NCI-H82 treated with DMSO at 0.1 percent for 48 hours (cell line): ENCODE measurements around the gene PROCR.
"Not testable (repeated sequence)": the region's sequence is repeated elsewhere in the genome, so short reads cannot be mapped to it uniquely, and the experiment has no call there.

ENCODE experiments used
- DNase-seq: peaks from one replicate; lab custom pipeline; 2025; ENCODE audit not compliant: unreplicated experiment; lab: John Stamatoyannopoulos, UW

The PROCR gene

GRCh38 chr20:35164531-35164930 is 7.3 kb upstream of the PROCR start:
- not testable (repeated sequence) for DNase-seq

- no peak for DNase-seq
Observed at GRCh38 chr20:35165221-35166185, 6.4 kb upstream of the PROCR start.

DNA sequence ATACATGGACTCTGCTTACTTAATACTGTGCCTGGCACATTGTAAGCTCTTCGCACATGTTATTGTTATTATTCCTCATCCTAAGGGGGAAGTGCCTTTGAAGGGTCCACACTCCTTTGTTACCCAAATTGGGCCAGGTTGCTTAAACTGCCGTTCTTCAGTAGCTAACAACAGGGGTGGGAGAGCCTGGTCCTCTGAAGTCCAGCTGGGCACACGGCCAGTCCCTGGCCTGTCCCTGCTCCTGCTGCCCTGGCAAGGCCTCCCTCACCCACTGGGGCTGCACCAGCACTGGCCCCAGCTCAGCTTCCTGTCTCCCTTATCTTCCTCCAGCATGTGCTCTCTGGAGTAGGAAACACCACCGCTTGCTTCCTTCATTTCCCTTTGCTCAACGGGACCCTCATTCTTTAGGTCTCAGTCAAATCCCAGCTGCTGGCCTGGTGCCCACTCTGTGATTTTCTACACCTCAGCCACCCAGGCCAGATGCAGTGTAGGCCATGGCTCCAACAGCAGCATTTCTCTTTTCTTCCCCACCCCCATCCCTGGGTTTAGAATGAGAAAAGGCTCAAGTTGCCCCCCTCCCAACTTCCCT is 5.5 kb upstream of the PROCR start:
- no peak for DNase-seq

- no peak for DNase-seq
Observed at GRCh38 chr20:35167787-35168186, 4.1 kb upstream of the PROCR start.

GRCh38 chr20:35168701-35169409 is 3.0 kb upstream of the PROCR start:
- not testable (repeated sequence) for DNase-seq

DNA sequence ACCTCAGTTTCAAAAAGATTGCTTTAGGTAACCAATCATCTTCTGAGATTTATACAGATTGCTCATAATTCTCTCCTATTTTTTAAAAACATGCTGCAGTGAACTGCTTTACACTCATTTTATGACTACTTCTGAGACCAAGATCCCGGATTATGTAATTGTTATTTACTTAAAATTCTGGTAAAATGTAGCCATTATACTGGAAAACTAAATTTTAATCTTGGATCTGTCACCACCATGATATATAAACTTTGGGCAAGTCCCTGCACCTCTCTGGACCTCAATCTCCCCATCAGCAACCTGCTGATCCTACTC is 477 bp upstream of the PROCR start:
- no peak for DNase-seq

GRCh38 chr20:35172434-35172806 is 548 bp downstream of the PROCR start:
- DNase-seq: no peak

DNA sequence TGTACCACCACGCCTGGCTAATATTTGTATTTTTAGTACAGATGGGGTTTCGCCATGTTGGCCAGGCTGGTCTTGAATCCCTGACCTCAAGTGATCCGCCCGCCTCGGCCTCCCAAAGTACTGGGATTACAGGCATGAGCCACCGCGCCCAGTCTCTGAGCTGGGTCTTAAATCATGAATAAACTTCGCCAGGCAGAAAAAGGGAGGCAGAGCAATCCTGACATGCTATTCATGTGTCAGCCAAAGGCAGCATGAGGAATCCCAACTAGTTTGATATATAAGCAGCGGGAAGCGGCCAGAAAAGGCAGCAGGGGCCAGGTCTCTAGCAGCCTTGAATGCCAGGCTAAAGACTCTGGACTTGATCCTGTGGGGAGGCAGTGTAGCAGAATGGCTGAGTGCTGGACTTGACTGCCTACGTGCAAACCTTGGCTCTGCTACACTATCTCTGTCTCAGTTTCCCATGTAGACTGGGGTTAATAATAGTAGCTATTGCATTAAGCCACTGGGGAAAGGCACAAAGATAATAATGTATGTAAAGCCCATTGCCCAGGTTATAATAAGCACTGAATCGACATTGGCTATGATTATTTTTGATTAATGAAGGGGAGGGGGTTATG is 1.8 kb downstream of the PROCR start:
- no peak for DNase-seq

- DNase-seq: no peak
Observed at GRCh38 chr20:35174458-35175216, 2.8 kb downstream of the PROCR start.

- no peak for DNase-seq
Observed at GRCh38 chr20:35176132-35176531, 4.3 kb downstream of the PROCR start.

GRCh38 chr20:35179292-35180212 is 7.7 kb downstream of the PROCR start:
- DNase-seq: no peak

- DNase-seq: no peak
Observed at GRCh38 chr20:35180266-35180665, 8.4 kb downstream of the PROCR start.

GRCh38 chr20:35181731-35182130 is 9.9 kb downstream of the PROCR start:
- DNase-seq: no peak

DNA sequence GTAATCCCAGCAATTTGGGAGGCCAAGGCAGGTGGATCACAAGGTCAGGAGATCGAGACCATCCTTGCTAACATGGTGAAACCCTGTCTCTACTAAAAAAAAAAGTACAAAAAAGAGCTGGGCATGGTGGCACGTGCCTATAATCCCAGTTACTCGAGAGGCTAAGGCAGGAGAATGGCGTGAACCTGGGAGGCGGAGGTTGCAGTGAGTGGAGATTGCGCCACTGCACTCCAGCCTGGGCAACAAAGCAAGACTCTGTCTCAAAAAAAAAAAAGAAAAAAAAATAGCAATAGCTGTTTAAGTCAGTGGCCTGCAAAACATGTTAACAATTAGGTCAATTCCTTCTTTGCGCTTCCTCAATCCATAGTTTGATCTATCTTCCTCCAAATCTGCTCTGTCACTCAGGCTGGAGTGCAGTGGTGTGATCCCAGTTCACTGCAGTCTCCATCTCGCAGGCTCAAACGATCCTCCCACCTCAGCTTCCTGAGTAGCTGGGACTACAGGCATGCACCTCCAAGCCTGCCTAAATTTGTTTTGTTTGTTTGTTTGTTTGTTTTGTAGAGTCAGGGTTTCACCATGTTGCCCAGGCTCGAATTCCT is 14.9 kb downstream of the PROCR start:
- DNase-seq: not testable (repeated sequence)

GRCh38 chr20:35187584-35188190 is 15.8 kb downstream of the PROCR start:
- no peak for DNase-seq

GRCh38 chr20:35189223-35189622 is 17.4 kb downstream of the PROCR start:
- not testable (repeated sequence) for DNase-seq

GRCh38 chr20:35190556-35190955 is 18.7 kb downstream of the PROCR start:
- DNase-seq: no peak

GRCh38 chr20:35191419-35192117 is 19.7 kb downstream of the PROCR start:
- peak; percentile 29 for DNase-seq
